ENCODE data around the gene MCHR1. TPM values are rescaled to one million over a fixed set of nuclear protein-coding genes. Genes with fewer than 3 reads are reported as not detected.

MCHR1 gene
- total RNA-seq, 1 donor from 2014 or later = 0.84 TPM

DNA sequence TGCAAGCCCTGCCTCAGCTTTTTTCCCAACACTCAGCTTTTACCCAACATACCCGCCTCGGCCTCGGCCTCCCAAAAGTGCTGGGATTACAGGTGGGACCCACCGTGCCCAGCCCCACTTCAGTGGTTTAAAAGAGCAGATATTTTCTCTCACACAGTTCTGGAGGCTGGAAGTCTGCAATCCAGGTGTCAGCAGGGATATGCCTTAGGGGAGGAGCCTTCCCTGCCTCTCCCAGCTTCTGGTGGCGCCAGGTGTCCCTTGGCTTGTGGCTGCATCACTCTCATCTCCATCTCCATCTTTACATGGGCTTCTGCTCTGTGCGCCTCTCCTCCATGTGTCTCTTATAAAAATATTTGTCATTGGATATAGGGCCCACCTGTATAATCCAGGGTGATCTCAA, 50.0 kb downstream of the MCHR1 start:
- TF ChIP-seq, protein P1, sequence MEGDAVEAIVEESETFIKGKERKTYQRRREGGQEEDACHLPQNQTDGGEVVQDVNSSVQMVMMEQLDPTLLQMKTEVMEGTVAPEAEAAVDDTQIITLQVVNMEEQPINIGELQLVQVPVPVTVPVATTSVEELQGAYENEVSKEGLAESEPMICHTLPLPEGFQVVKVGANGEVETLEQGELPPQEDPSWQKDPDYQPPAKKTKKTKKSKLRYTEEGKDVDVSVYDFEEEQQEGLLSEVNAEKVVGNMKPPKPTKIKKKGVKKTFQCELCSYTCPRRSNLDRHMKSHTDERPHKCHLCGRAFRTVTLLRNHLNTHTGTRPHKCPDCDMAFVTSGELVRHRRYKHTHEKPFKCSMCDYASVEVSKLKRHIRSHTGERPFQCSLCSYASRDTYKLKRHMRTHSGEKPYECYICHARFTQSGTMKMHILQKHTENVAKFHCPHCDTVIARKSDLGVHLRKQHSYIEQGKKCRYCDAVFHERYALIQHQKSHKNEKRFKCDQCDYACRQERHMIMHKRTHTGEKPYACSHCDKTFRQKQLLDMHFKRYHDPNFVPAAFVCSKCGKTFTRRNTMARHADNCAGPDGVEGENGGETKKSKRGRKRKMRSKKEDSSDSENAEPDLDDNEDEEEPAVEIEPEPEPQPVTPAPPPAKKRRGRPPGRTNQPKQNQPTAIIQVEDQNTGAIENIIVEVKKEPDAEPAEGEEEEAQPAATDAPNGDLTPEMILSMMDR (conservative IDR thresholded peaks at IDR 0.05) = no peak
- H3K27ac Mint-ChIP-seq (ENCODE audit: unreplicated experiment) = no peak overlapping the region
- no peaks in the 10 kb centered on the region for H3K9me3 Mint-ChIP-seq
- peaks cover 9% of the 10 kb centered on the region for H3K27me3 Mint-ChIP-seq (ENCODE audit: low read depth)
- peaks cover 36% of the 10 kb centered on the region for H3K4me1 Mint-ChIP-seq
- no peak for DNase-seq (ENCODE audit: low read depth, low spot score)
- H3K36me3 Mint-ChIP-seq (ENCODE audit: low read depth) = no peaks in the 10 kb centered on the region
- no peak overlapping the region for H3K4me3 Mint-ChIP-seq

Other genes with a start within 250 kb of the MCHR1 start
- 45.0 and 52.8 TPM in 2 replicates for gene MRTFA, start 42.8 kb upstream of the MCHR1 start, total RNA-seq
- 25.7 and 28.1 TPM in 2 replicates for gene SLC25A17, start 139.9 kb downstream of the MCHR1 start, total RNA-seq
- 303 and 321 TPM in 2 replicates for gene ST13, start 177.2 kb downstream of the MCHR1 start, total RNA-seq
- 34.7 and 37.0 TPM in 2 replicates for gene XPNPEP3, start 177.7 kb downstream of the MCHR1 start, total RNA-seq
- gene DNAJB7, start 182.6 kb downstream of the MCHR1 start, total RNA-seq = not detected in 2 replicates